GM12892 (cell line): ENCODE measurements around the gene AP2B1.

Experiments
- POLR2A ChIP-seq: IDR thresholded peaks from 2 replicates; pipeline ENCODE4 v1.6.1; 2011; ENCODE audit warnings: low read depth, low read length, control low read depth
- POLR2AphosphoS5 ChIP-seq: IDR thresholded peaks from 2 replicates; pipeline ENCODE4 v1.6.1; 2011; ENCODE audit warnings: low read depth, low read length, control low read depth

- TF ChIP-seq POLR2AphosphoS5: no peak
- no peak for TF ChIP-seq POLR2A
Observed at GRCh38 chr17:35740997-35741931, 154.1 kb downstream of the AP2B1 start.
